ENCODE data around the gene USP35.
A peak's percentile ranks its signal among the peaks of the same experiment; 100 is the strongest.

The USP35 gene

DNA sequence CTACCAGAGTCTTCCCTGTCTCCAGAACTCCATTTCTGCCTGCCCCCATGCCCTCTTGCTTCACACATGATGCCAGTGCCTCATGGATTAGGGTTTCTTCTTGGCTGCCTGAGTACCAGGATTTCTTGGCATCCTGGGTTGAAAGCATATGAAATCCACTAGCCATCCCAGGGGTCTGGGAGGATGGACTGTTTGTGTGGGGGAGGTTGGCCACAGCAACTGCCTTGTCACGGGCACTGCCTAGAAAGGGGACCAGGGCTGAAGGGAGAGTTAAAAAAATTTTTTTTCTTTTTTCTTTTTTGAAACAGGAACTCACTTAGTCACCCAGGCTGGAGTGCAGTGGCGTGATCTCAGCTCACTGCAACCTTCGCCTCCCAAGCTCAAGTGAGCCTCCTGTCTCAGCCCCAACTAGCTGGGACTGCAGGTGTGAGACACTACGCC is 4.2 kb downstream of the USP35 start:
- Histone ChIP-seq H3K4me1 (ENCODE audit: insufficient read depth, low read length, poor library complexity, severe bottlenecking) (peaks cover 46% of the 10 kb centered on the region), H3K9me2 (replicated peaks; ENCODE audit: low read depth, low read length) (no peaks in the 10 kb centered on the region), H3K27me3 (ENCODE audit: insufficient read depth, low read length, poor library complexity, severe bottlenecking) (no peaks in the 10 kb centered on the region), H3K79me2 (ENCODE audit: insufficient read depth, low read length) (peaks cover 18% of the 10 kb centered on the region; the same call in 1 of the 2 replicates), H3K4me3 (ENCODE audit: low read length, poor library complexity, severe bottlenecking) (no peak overlapping the region), H3K9me3 (ENCODE audit: insufficient read depth, low read depth, low read length) (no peaks in the 10 kb centered on the region), H4K20me1 (ENCODE audit: insufficient read depth, low read length, poor library complexity, severe bottlenecking) (no peaks in the 10 kb centered on the region), H3K36me3 (ENCODE audit: insufficient read depth, low read length) (no peaks in the 10 kb centered on the region), H3K9ac (ENCODE audit: low read depth, low read length, poor library complexity, severe bottlenecking) (no peak overlapping the region), H3K4me2 (ENCODE audit: low read depth, low read length, poor library complexity, severe bottlenecking) (peak overlapping the region; percentile 28), H2AFZ (ENCODE audit: low read length) (no peak overlapping the region), H3F3A (ENCODE audit: low read depth) (no peaks in the 10 kb centered on the region)
- no peak for TF ChIP-seq EZH2phosphoT487 (IDR thresholded peaks at IDR 0.05; ENCODE audit: borderline replicate concordance)

DNA sequence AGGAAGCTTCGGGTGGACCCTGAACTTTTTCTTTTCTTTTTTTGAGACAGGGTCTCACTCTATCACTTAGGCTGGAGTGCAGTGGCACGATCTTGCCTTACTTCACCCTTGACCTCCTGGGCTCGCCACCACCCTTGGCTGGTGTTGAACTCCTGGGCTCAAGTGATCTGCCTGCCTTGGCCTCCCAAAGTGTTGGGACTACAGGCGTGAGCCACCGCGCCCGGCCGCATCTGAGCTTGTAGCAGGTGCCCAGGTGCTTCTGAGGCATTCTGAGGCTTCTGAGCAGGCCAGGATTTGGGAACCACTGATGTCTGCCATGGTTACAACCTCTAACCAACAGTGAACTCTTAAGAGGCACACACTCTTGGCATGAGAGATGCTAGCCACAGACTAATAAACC is 5.1 kb downstream of the USP35 start:
- Histone ChIP-seq H3K4me2 (ENCODE audit: low read depth, low read length, poor library complexity, severe bottlenecking) (no peak overlapping the region), H3K79me2 (ENCODE audit: insufficient read depth, low read length) (peaks cover 17% of the 10 kb centered on the region; the same call in 1 of the 2 replicates), H3K9me2 (replicated peaks; ENCODE audit: low read depth, low read length) (no peaks in the 10 kb centered on the region), H3K9ac (ENCODE audit: low read depth, low read length, poor library complexity, severe bottlenecking) (no peak overlapping the region), H3K9me3 (ENCODE audit: insufficient read depth, low read depth, low read length) (no peaks in the 10 kb centered on the region), H3F3A (ENCODE audit: low read depth) (no peaks in the 10 kb centered on the region), H3K4me3 (ENCODE audit: low read length, poor library complexity, severe bottlenecking) (no peak overlapping the region), H4K20me1 (ENCODE audit: insufficient read depth, low read length, poor library complexity, severe bottlenecking) (no peaks in the 10 kb centered on the region), H3K27me3 (ENCODE audit: insufficient read depth, low read length, poor library complexity, severe bottlenecking) (no peaks in the 10 kb centered on the region), H3K36me3 (ENCODE audit: insufficient read depth, low read length) (no peaks in the 10 kb centered on the region), H2AFZ (ENCODE audit: low read length) (no peak overlapping the region), H3K4me1 (ENCODE audit: insufficient read depth, low read length, poor library complexity, severe bottlenecking) (peaks cover 46% of the 10 kb centered on the region)
- TF ChIP-seq, protein P1, sequence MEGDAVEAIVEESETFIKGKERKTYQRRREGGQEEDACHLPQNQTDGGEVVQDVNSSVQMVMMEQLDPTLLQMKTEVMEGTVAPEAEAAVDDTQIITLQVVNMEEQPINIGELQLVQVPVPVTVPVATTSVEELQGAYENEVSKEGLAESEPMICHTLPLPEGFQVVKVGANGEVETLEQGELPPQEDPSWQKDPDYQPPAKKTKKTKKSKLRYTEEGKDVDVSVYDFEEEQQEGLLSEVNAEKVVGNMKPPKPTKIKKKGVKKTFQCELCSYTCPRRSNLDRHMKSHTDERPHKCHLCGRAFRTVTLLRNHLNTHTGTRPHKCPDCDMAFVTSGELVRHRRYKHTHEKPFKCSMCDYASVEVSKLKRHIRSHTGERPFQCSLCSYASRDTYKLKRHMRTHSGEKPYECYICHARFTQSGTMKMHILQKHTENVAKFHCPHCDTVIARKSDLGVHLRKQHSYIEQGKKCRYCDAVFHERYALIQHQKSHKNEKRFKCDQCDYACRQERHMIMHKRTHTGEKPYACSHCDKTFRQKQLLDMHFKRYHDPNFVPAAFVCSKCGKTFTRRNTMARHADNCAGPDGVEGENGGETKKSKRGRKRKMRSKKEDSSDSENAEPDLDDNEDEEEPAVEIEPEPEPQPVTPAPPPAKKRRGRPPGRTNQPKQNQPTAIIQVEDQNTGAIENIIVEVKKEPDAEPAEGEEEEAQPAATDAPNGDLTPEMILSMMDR (conservative IDR thresholded peaks at IDR 0.05; ENCODE audit: low read length) = no peak
- TF ChIP-seq EZH2phosphoT487 (IDR thresholded peaks at IDR 0.05; ENCODE audit: borderline replicate concordance) = no peak

DNA sequence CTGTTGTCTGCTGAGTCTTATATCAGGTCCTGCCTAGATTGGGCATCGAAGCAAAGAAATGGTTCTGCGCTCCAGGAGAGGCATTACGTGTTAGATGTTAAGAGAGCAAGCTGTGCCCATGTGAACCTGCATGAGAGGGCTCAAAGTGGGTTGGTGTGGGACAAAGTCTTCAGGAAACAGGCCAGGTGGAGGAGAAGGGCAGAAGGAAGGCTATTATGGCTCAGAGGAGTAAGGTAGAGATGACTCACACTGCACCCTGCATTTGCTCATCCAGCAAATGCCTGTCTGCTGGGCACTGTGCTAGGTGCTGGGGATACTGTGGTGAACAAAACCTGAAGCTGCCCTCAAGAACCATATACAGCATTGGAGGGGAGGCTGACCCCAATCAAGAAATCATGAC is 5.8 kb downstream of the USP35 start:
- peaks cover 42% of the 10 kb centered on the region for H3K4me1 ChIP-seq (ENCODE audit: insufficient read depth, low read length, poor library complexity, severe bottlenecking)
- no peaks in the 10 kb centered on the region; the same call in 1 of the 2 replicates for H3K36me3 ChIP-seq (ENCODE audit: insufficient read depth, low read length)
- H3K79me2 ChIP-seq (ENCODE audit: insufficient read depth, low read length) = peaks cover 10% of the 10 kb centered on the region; the same call in 1 of the 2 replicates
- H3K9me3 ChIP-seq (ENCODE audit: insufficient read depth, low read depth, low read length) = no peaks in the 10 kb centered on the region
- peak overlapping the region; percentile 1 for H3K4me2 ChIP-seq (ENCODE audit: low read depth, low read length, poor library complexity, severe bottlenecking)
- no peaks in the 10 kb centered on the region for H3F3A ChIP-seq (ENCODE audit: low read depth)
- TF ChIP-seq, protein P1 (conservative IDR thresholded peaks at IDR 0.05; ENCODE audit: low read length) = no peak
- TF ChIP-seq EZH2phosphoT487 (IDR thresholded peaks at IDR 0.05; ENCODE audit: borderline replicate concordance) = no peak
- no peaks in the 10 kb centered on the region for H4K20me1 ChIP-seq (ENCODE audit: insufficient read depth, low read length, poor library complexity, severe bottlenecking)
- no peaks in the 10 kb centered on the region for H3K9me2 ChIP-seq (replicated peaks; ENCODE audit: low read depth, low read length)
- no peak overlapping the region for H3K9ac ChIP-seq (ENCODE audit: low read depth, low read length, poor library complexity, severe bottlenecking)
- no peak overlapping the region for H2AFZ ChIP-seq (ENCODE audit: low read length)
- H3K4me3 ChIP-seq (ENCODE audit: low read length, poor library complexity, severe bottlenecking) = no peak overlapping the region
- H3K27me3 ChIP-seq (ENCODE audit: insufficient read depth, low read length, poor library complexity, severe bottlenecking) = no peaks in the 10 kb centered on the region

DNA sequence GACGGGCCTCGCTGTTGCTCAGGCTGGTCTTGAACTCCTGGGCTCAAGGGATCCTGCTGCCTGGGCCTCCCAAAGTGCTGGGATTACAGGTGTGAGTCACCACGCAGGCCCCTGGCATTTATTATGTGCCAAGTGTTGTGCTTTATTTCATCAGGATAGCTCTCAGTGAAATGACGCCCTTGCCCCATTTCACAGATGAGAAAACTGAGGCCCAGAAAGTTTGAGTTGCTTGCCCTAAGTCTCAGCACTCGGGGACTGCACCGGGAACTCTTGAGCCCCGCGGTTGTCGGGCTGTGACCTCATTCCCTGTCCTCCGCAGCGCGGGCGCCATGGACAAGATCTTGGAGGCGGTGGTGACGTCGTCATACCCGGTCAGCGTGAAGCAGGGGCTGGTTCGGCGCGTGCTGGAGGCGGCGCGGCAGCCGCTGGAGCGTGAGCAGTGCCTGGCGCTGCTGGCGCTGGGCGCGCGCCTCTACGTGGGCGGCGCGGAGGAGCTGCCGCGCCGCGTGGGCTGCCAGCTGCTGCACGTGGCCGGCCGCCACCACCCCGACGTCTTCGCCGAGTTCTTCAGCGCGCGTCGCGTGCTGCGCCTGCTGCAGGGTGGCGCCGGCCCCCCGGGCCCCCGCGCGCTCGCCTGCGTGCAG is 7.3 kb downstream of the USP35 start:
- Histone ChIP-seq H3K4me2 (ENCODE audit: low read depth, low read length, poor library complexity, severe bottlenecking) (no peak overlapping the region), H3K79me2 (ENCODE audit: insufficient read depth, low read length) (no peaks in the 10 kb centered on the region; the same call in 1 of the 2 replicates)

More for the DNA sequence above, 7.3 kb downstream of the USP35 start:
- H4K20me1 ChIP-seq (ENCODE audit: insufficient read depth, low read length, poor library complexity, severe bottlenecking) = no peaks in the 10 kb centered on the region
- no peak overlapping the region for H2AFZ ChIP-seq (ENCODE audit: low read length)
- TF ChIP-seq, protein P1 (conservative IDR thresholded peaks at IDR 0.05; ENCODE audit: low read length) = no peak
- no peak for TF ChIP-seq EZH2phosphoT487 (IDR thresholded peaks at IDR 0.05; ENCODE audit: borderline replicate concordance)
- H3K9me2 ChIP-seq (replicated peaks; ENCODE audit: low read depth, low read length) = no peaks in the 10 kb centered on the region
- H3K9ac ChIP-seq (ENCODE audit: low read depth, low read length, poor library complexity, severe bottlenecking) = no peak overlapping the region
- H3K9me3 ChIP-seq (ENCODE audit: insufficient read depth, low read depth, low read length) = no peaks in the 10 kb centered on the region
- no peaks in the 10 kb centered on the region for H3F3A ChIP-seq (ENCODE audit: low read depth)
- no peaks in the 10 kb centered on the region for H3K27me3 ChIP-seq (ENCODE audit: insufficient read depth, low read length, poor library complexity, severe bottlenecking)
- peaks cover 33% of the 10 kb centered on the region for H3K4me1 ChIP-seq (ENCODE audit: insufficient read depth, low read length, poor library complexity, severe bottlenecking)
- H3K36me3 ChIP-seq (ENCODE audit: insufficient read depth, low read length) = no peaks in the 10 kb centered on the region; the same call in 1 of the 2 replicates
- H3K4me3 ChIP-seq (ENCODE audit: low read length, poor library complexity, severe bottlenecking) = no peak overlapping the region
